Neural cell (in vitro differentiated cells): ENCODE data around the gene RAP1GAP2. TPM values are rescaled to one million over a fixed set of nuclear protein-coding genes. Genes with fewer than 3 reads are reported as not detected.
A peak's percentile ranks its signal among the peaks of the same experiment; 100 is the strongest.

Experiments used
- H2AFZ ChIP-seq: fragments of 200-600, 300-800 bp; sonication (generic), shearing (Covaris generic); 2 replicates; pipeline ENCODE4 v1.6.0; 2014; ENCODE audit warnings: low read depth, mild to moderate bottlenecking, antibody characterized with exemption, low read length, moderate library complexity
- H3F3A ChIP-seq: fragments of 200-600 bp; shearing (Covaris generic); 2 replicates; pipeline ENCODE4 v1.6.1; 2016; ENCODE audit warnings: mild to moderate bottlenecking, moderate library complexity, mixed read lengths, antibody characterized with exemption, low read length; ENCODE audit not compliant: insufficient read depth, poor library complexity, severe bottlenecking
- H3K27ac ChIP-seq: fragments of 200-600, 300-800 bp; sonication (generic), shearing (Covaris generic); 2 replicates; pipeline ENCODE4 v1.5.1; 2014; ENCODE audit warnings: mild to moderate bottlenecking, low read length, moderate library complexity
- H3K27me3 ChIP-seq: fragments of 300-800, 200-600 bp; sonication (generic), shearing (Covaris generic); 2 replicates; pipeline ENCODE4 v1.6.0; 2014; ENCODE audit warnings: mild to moderate bottlenecking, low read depth, low read length, moderate library complexity; ENCODE audit not compliant: insufficient read depth
- H3K36me3 ChIP-seq: fragments of 300-800, 200-600 bp; sonication (generic), shearing (Covaris generic); 2 replicates; pipeline ENCODE4 v1.5.1; 2014; ENCODE audit warnings: mild to moderate bottlenecking, antibody characterized with exemption, low read length, moderate library complexity; ENCODE audit not compliant: insufficient read depth
- H3K4me2 ChIP-seq: fragments of 300-800, 200-600 bp; sonication (generic), shearing (Covaris generic); 2 replicates; pipeline ENCODE4 v1.6.0; 2014; ENCODE audit warnings: mild to moderate bottlenecking, low read length
- H3K4me3 ChIP-seq: fragments of 300-800, 200-600 bp; sonication (generic), shearing (Covaris generic); 2 replicates; pipeline ENCODE4 v1.5.1; 2014; ENCODE audit warnings: mild to moderate bottlenecking, low read length, moderate library complexity
- H3K79me2 ChIP-seq: fragments of 200-600 bp; shearing (Covaris generic); replicated peaks from 2 replicates; pipeline ENCODE4 v1.6.0; 2014; ENCODE audit warnings: mild to moderate bottlenecking, low read length, moderate library complexity; ENCODE audit not compliant: insufficient read depth
- H3K9ac ChIP-seq: fragments of 300-800, 200-600 bp; sonication (generic), shearing (Covaris generic); 2 replicates; pipeline ENCODE4 v1.6.1; 2016; ENCODE audit warnings: mild to moderate bottlenecking, low read length, mixed read lengths
- H3K9me2 ChIP-seq: fragments of 200-600 bp; shearing (Covaris generic); 2 replicates; pipeline ENCODE4 v1.6.1; 2016; ENCODE audit warnings: mild to moderate bottlenecking, low read length, mixed read lengths; ENCODE audit not compliant: insufficient read depth
- H3K9me3 ChIP-seq: fragments of 200-600, 300-800 bp; sonication (generic), shearing (Covaris generic); 2 replicates; pipeline ENCODE4 v1.6.1; 2016; ENCODE audit warnings: mild to moderate bottlenecking, mixed run types, low read length, moderate library complexity, mixed read lengths
- H4K20me1 ChIP-seq: fragments of 200-600 bp; shearing (Covaris generic); 2 replicates; pipeline ENCODE4 v1.6.1; 2016; ENCODE audit warnings: mild to moderate bottlenecking, mixed run types; ENCODE audit not compliant: insufficient read depth
- CTCF ChIP-seq: fragments of 450-650 bp; IDR thresholded peaks from 2 replicates; pipeline ENCODE4 v1.5.1; 2014; ENCODE audit warnings: antibody characterized with exemption, mild to moderate bottlenecking, moderate library complexity; ENCODE audit not compliant: poor library complexity, severe bottlenecking
- EP300 ChIP-seq: fragments of 450-650 bp; conservative IDR thresholded peaks from 2 replicates; pipeline ENCODE4 v1.6.1; 2014; ENCODE audit warnings: antibody characterized with exemption, mild to moderate bottlenecking, moderate library complexity; ENCODE audit not compliant: poor library complexity, severe bottlenecking
- EZH2 ChIP-seq: fragments of 200-600, 300-800 bp; shearing (Covaris generic), sonication (generic); IDR thresholded peaks from 2 replicates; pipeline ENCODE4 v1.6.1; 2014; ENCODE audit warnings: antibody characterized with exemption, low read length, borderline replicate concordance, mild to moderate bottlenecking; ENCODE audit not compliant: insufficient read depth, poor library complexity, severe bottlenecking
- MXI1 ChIP-seq: fragments of 450-650 bp; conservative IDR thresholded peaks from 2 replicates; pipeline ENCODE4 v1.6.1; 2014; ENCODE audit warnings: antibody characterized with exemption, mild to moderate bottlenecking; ENCODE audit not compliant: poor library complexity, severe bottlenecking
- POLR2AphosphoS5 ChIP-seq: IDR thresholded peaks from 2 replicates; pipeline ENCODE4 v1.6.1; 2012
- RAD21 ChIP-seq: fragments of 450-650 bp; conservative IDR thresholded peaks from 2 replicates; pipeline ENCODE4 v1.6.1; 2014; ENCODE audit warnings: antibody characterized with exemption, mild to moderate bottlenecking, moderate library complexity
- REST ChIP-seq: IDR thresholded peaks from 2 replicates; pipeline ENCODE4 v1.6.1; 2012; ENCODE audit warnings: borderline replicate concordance
- SMC3 ChIP-seq: fragments of 450-650 bp; conservative IDR thresholded peaks from 2 replicates; pipeline ENCODE4 v1.6.1; 2014; ENCODE audit warnings: antibody characterized with exemption, mild to moderate bottlenecking, moderate library complexity; ENCODE audit not compliant: poor library complexity
- TAF1 ChIP-seq: IDR thresholded peaks from 2 replicates; pipeline ENCODE4 v1.6.1; 2012; ENCODE audit warnings: low read depth
- polyA plus RNA-seq: library from polyadenylated mRNA; depleted of rRNA; stranded (reverse); fragments of >200 nt; gene quantifications from 2 replicates; pipeline ENCODE4 v1.2.3, GENCODE V29; 2014

The RAP1GAP2 gene
- polyA plus RNA-seq, 1 donor from 2014 or later: 14.8 TPM

DNA sequence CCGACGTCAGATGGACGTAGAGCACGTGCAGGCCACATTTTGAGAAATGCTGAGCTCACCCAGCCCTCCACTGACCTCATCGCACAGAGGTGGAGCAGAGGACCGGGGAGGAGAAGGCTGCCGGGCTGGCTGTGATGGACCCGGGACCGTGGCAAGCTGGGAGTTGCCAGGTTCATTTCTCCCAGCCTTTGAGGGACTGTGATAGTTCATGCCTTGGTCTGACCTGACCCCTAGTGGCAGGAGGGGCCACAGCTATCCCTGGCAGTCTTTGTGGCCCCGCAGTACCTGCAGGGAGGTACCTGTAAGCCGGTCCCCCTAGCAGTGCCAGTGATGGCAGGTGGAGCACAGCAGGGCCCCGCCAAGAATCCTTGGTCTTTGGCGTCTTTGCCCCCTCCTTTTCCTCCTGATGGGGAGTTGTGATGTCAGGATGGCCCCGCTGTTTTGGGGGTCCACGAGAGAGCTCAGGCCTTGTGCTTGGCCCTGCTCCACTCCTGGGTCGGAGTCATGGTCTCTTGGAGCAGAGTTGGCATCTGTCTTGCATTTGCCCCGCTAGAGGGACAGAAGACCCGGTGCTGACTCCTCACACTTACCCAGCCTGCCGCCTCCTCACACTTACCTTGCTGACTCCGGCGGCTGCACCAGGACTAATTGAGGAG lies 216.8 kb downstream of the RAP1GAP2 start:
- no peaks in the 10 kb centered on the region for H3K79me2 ChIP-seq
- no peak overlapping the region for H3K9ac ChIP-seq
- H3F3A ChIP-seq: no peaks in the 10 kb centered on the region
- H3K27ac ChIP-seq: no peak overlapping the region
- H3K9me2 ChIP-seq: no peaks in the 10 kb centered on the region
- TF ChIP-seq EP300: no peak
- TF ChIP-seq RAD21: peak; percentile 62
- TF ChIP-seq MXI1: no peak
- TF ChIP-seq POLR2AphosphoS5: no peak
- TF ChIP-seq REST: no peak
- TF ChIP-seq CTCF: peak; percentile 57
- peak; percentile 58 for TF ChIP-seq SMC3
- TF ChIP-seq TAF1: no peak
- TF ChIP-seq EZH2: no peak
- no peak overlapping the region for H2AFZ ChIP-seq
- no peaks in the 10 kb centered on the region for H3K36me3 ChIP-seq
- H3K27me3 ChIP-seq: no peaks in the 10 kb centered on the region
- no peaks in the 10 kb centered on the region for H4K20me1 ChIP-seq
- no peak overlapping the region for H3K4me3 ChIP-seq
- no peaks in the 10 kb centered on the region for H3K9me3 ChIP-seq
- H3K4me2 ChIP-seq: no peak overlapping the region

GRCh38 chr17:3015890-3016289 lies 219.7 kb downstream of the RAP1GAP2 start:
- Histone ChIP-seq H3K27me3 (no peaks in the 10 kb centered on the region), H2AFZ (no peak overlapping the region), H4K20me1 (no peaks in the 10 kb centered on the region), H3K4me2 (no peak overlapping the region), H3K9me3 (no peaks in the 10 kb centered on the region), H3F3A (no peaks in the 10 kb centered on the region), H3K79me2 (no peaks in the 10 kb centered on the region), H3K9me2 (no peaks in the 10 kb centered on the region), H3K36me3 (no peaks in the 10 kb centered on the region), H3K4me3 (no peak overlapping the region), H3K9ac (no peak overlapping the region), H3K27ac (no peak overlapping the region)
- TF ChIP-seq TAF1 (no peak), REST (no peak), CTCF (no peak), EZH2 (no peak), MXI1 (no peak), EP300 (no peak), POLR2AphosphoS5 (no peak), RAD21 (no peak)
